Ascending aorta (tissue), 1 donor: Measurements from ENCODE around the gene KDM8. TPM values are rescaled to one million over a fixed set of nuclear protein-coding genes. Genes with fewer than 3 reads are reported as not detected.

ENCODE experiments used
- total RNA-seq: library from RNA; depleted of rRNA; stranded (reverse); fragments of >200 nt; gene quantifications from one replicate; pipeline ENCODE4 v1.1.0, GENCODE V29; 2016

The KDM8 gene
- total RNA-seq, 1 donor from 2014 or later, result 55.5 TPM

Other genes with a start within 250 kb of the KDM8 start
- gene C16orf82, start 136.6 kb upstream of the KDM8 start, total RNA-seq, result not detected
- 6.8 TPM for gene NSMCE1, start 65.2 kb downstream of the KDM8 start, total RNA-seq
- gene IL4R, start 110.4 kb downstream of the KDM8 start, total RNA-seq, result 88.7 TPM
- 0.21 TPM for gene IL21R, start 198.6 kb downstream of the KDM8 start, total RNA-seq